ENCODE measurements around the gene CPA2.

CPA2 gene

GRCh38 chr7:130337410-130337971 is 70.8 kb downstream of the CPA2 start:
- no peak overlapping the region for H3K27ac ChIP-seq (ENCODE audit: low read length)
- no peak for DNase-seq (ENCODE audit: low read depth, low spot score)
- peaks cover 2% of the 10 kb centered on the region; the same call in 1 of the 2 replicates for H3K4me1 ChIP-seq (ENCODE audit: control insufficient read depth, insufficient read depth, low read length)
- no CpG with 5 or more reads among the region's 6 CpGs for WGBS (ENCODE audit: insufficient coverage, insufficient read length)
- no peaks in the 10 kb centered on the region for H3K27me3 ChIP-seq (ENCODE audit: control insufficient read depth, insufficient read depth, low read length)
- no peaks in the 10 kb centered on the region for H3K36me3 ChIP-seq (ENCODE audit: control insufficient read depth, insufficient read depth, low read length)
- H3K4me3 ChIP-seq (ENCODE audit: low read length), result no peak overlapping the region
- no peaks in the 10 kb centered on the region for H3K9me3 ChIP-seq (ENCODE audit: control insufficient read depth, insufficient read depth, low read length)

DNA sequence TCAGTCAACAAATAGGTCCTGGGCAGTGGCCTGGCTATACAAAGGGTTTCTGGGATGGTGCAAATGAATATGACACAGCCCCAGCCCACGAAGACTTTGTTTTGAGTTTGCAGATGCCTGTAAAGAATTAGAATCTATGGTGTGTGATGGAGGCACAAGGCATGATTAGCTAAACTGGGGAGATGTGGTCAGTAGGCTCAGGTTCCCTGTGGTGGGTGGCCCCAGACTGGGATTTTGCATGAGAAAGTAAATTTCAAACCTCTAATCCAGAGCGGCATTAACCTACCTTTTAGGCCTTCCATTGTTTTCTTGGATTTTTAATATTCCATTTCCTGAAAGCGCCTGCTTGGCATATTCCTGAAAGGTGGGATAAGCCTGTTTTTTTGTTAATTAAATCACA is 71.6 kb downstream of the CPA2 start:
- H3K27ac ChIP-seq (ENCODE audit: low read length), result no peak overlapping the region
- DNase-seq (ENCODE audit: low read depth, low spot score), result no peak

More for the DNA sequence above, 71.6 kb downstream of the CPA2 start:
- H3K9me3 ChIP-seq (ENCODE audit: control insufficient read depth, insufficient read depth, low read length), result no peaks in the 10 kb centered on the region
- no peaks in the 10 kb centered on the region for H3K27me3 ChIP-seq (ENCODE audit: control insufficient read depth, insufficient read depth, low read length)
- no peaks in the 10 kb centered on the region for H3K36me3 ChIP-seq (ENCODE audit: control insufficient read depth, insufficient read depth, low read length)
- no CpG with 5 or more reads among the region's 3 CpGs for WGBS (ENCODE audit: insufficient coverage, insufficient read length)
- peaks cover 2% of the 10 kb centered on the region; the same call in 1 of the 2 replicates for H3K4me1 ChIP-seq (ENCODE audit: control insufficient read depth, insufficient read depth, low read length)
- no peak overlapping the region for H3K4me3 ChIP-seq (ENCODE audit: low read length)

Data from iPS DF 6.9 (cell line).